ENCODE data around the gene SCN3A.

- TF ChIP-seq MAX (IDR thresholded peaks at IDR 0.05; ENCODE audit: low read depth, low read length) (no peak), EP300 (IDR thresholded peaks at IDR 0.05; ENCODE audit: borderline replicate concordance in 1 of 2, control insufficient read depth in 1 of 2, low read depth in 2 of 2, low read length in 2 of 2) (no peak), NR2C2 (IDR thresholded peaks at IDR 0.05; ENCODE audit: borderline replicate concordance, control insufficient read depth, insufficient read length, low read depth) (no peak), RFX5 (IDR thresholded peaks at IDR 0.05; ENCODE audit: low read depth, low read length) (no peak), SMC3 (IDR thresholded peaks at IDR 0.05; ENCODE audit: borderline replicate concordance, low read length) (no peak), CTCF (IDR thresholded peaks at IDR 0.05 in 2 of 3, conservative IDR thresholded peaks at IDR 0.05 in 1 of 3; ENCODE audit: control insufficient read depth in 2 of 3, extremely low read depth in 1 of 3, insufficient read depth in 1 of 3, low read depth in 3 of 3, low read length in 3 of 3) (no peak), ZNF207 (IDR thresholded peaks at IDR 0.05; ENCODE audit: borderline replicate concordance) (no peak), CHD1 (IDR thresholded peaks at IDR 0.05; ENCODE audit: low read depth, low read length) (no peak), POLR2A (IDR thresholded peaks at IDR 0.05; ENCODE audit: low read depth, low read length) (no peak), REST (IDR thresholded peaks at IDR 0.05; ENCODE audit: low read depth, low read length) (no peak), YY1 (IDR thresholded peaks at IDR 0.05; ENCODE audit: low read depth, low read length) (no peak), HDGF (IDR thresholded peaks at IDR 0.05) (no peak), GABPA (IDR thresholded peaks at IDR 0.05; ENCODE audit: low read depth) (no peak), HDAC6 (IDR thresholded peaks at IDR 0.05; ENCODE audit: unreplicated experiment) (no peak)
Measured at GRCh38 chr2:165074884-165075283, 129.0 kb downstream of the SCN3A start.
